Smooth muscle cell of the brain vasculature (primary cell): Measurements from ENCODE around the gene CGRRF1.

Experiments used
- DNase-seq: peaks from one replicate; pipeline ENCODE4 v3.0.0-alpha.2; 2012; ENCODE audit warnings: low read depth, low spot score

CGRRF1 gene

DNA sequence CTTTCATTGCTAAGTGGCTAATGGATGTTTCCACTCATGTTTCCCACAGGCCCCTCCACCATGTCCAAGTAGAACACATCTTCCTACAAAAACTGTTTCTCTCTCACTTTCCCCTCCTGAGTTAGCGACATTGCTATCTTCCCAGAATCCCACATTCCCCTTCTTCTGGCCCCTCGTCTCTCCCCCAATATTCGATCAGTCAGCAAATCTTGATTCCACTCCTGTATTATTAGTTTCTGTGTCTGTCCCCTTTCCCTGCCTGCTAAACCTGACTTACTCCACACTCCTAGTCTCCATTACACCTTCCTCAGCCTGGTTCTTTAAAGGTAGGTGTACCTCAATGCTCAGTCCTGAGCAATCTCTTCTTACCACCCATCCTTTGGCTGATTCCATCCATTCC, 37.9 kb downstream of the CGRRF1 start:
- no peak for DNase-seq

- no peak for DNase-seq
Observed at GRCh38 chr14:54548491-54548890, 38.8 kb downstream of the CGRRF1 start.

GRCh38 chr14:54549862-54550261, 40.2 kb downstream of the CGRRF1 start:
- DNase-seq = no peak

- no peak for DNase-seq
Observed at GRCh38 chr14:54550514-54550913, 40.8 kb downstream of the CGRRF1 start.

GRCh38 chr14:54554401-54554800, 44.7 kb downstream of the CGRRF1 start:
- DNase-seq = no peak

DNA sequence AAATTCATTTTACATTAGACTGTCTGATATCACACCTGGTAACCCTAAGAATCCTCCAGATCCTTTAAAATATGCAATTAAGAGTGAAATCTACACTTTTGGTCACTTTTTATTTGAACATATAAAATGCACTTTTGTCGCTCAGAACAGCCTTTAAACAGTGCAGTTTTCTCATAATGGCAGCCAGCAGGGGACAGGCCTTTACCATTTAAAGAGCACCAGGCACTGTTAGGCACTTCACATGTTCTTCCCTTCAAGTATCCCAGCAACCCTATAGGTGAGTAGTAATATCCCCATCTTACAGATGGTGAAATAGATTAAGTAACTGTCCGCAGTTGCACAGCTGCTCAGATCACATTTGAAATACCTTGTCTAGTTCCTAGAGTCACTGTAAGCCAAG, 45.9 kb downstream of the CGRRF1 start:
- DNase-seq = no peak

DNA sequence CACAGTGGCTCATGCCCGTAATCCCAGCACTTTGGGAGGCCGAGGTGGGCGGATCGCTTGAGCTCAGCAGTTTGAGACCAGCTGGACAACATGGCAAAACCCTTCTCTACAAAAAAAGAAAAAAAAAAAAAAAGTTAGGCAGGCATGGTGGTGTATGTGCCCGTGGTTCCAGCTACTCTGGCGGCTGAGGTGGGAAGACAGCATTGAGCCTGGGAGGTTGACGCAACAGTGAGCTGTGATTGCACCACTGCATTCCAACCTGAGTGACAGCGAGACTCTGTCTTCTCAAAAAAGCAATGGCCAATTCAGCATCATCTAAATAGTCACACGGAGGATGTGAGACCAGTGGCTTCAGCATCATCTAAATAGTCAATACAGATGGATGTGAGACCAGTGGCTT, 46.8 kb downstream of the CGRRF1 start:
- no peak for DNase-seq

GRCh38 chr14:54562334-54562733, 52.6 kb downstream of the CGRRF1 start:
- no peak for DNase-seq

- DNase-seq = no peak
Observed at GRCh38 chr14:54564071-54564867, 54.6 kb downstream of the CGRRF1 start.

GRCh38 chr14:54564868-54565784, 55.4 kb downstream of the CGRRF1 start:
- no peak for DNase-seq

DNA sequence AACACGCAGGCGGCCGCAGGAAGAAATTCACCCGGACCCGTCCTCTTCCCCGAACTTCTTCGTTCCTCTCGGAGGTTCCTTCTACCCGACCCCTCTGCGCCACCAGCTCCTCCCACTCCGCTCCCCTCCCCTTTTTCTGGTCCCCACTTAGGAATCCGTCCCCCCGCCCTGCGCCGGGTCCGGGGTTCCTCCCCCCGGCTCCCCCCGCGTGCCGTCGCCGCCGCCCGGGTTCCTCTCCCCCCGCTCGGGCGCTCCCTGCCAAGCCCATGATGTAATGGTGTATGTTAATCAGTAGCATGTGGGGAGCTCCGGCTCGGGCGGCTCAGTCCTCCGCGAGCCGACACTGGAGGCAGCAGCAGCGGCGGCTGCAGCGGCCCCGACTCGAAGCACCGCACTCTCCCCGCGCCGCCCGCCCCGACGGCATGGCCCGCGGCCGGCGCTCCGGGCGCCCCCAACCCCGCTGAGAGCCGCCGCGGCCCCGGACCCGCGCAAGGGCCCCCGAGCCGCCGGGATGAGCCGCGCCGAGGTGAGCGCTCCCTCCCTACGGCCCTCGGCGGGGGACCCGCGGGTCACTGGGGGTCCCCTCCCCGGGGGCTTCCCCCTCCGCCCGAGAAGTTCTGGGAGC, 56.2 kb downstream of the CGRRF1 start:
- no peak for DNase-seq

GRCh38 chr14:54566410-54567223, 56.9 kb downstream of the CGRRF1 start, which contains the start of gene SAMD4A:
Gene SAMD4A, plus strand, starts transcription at chr14:54567128. Its CDS starts 789 bp downstream, at chr14:54567917.
- no peak for DNase-seq

- no peak for DNase-seq
Observed at GRCh38 chr14:54567224-54567638, 57.5 kb downstream of the CGRRF1 start.

- DNase-seq = no peak
Observed at GRCh38 chr14:54567639-54568561, 58.2 kb downstream of the CGRRF1 start.

DNA sequence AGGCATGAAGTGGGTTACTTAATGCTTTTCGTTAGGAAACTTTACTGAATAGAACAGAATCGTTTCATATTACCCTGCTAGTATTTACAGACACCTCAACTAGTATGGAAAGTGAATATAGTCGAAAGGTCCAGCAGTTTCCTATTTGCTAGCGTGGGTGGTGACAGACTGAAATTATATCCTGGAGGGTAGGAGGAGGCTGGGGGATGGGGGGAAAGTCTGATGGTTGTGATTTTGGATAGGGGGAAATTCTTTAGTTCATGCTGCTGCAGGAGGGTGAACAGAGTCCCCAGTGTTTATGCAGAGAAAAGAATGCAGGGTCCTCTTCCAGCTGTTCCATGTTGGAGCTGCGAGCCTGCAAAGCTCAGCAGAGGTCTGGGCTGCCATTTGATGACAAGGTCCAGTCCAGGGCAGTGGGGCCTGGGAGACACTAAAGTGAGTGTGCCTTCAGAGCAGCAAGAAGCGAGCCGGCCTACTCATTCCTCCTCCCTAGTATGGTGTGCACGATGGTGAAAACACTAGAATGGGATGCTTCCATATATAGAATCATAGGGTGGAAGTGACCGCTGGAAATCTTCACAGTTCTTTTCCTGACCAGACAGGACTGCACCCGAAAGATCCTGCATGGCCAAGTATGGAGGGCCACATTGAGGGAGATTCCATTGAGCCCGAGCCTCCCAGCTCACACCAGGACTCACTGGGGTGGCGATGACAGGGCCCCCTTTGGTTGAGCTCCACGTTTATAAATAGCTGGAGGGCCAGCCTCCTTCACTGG, 59.3 kb downstream of the CGRRF1 start:
- no peak for DNase-seq

- no peak for DNase-seq
Observed at GRCh38 chr14:54570047-54570446, 60.3 kb downstream of the CGRRF1 start.

GRCh38 chr14:54570631-54571415, 61.1 kb downstream of the CGRRF1 start:
- no peak for DNase-seq

- DNase-seq = no peak
Observed at GRCh38 chr14:54572316-54572715, 62.6 kb downstream of the CGRRF1 start.

DNA sequence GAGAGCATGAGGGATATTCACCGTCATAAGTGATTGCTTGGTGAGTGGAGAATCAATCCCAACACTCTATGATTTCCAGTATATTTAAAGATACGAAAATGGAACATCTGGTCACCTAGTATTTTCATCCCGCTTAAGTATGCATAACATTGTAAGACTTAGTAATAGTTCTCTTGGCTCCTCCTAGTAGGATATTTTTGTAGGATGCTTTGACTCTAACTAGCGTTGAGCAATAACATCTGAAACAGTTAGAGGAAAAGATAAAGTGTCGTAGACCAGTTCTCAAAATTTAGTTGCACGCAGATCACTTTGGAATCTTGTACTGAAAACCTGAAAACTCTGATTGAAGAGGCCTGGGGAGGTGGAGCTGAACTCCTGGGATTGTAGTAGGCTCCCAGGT, 64.8 kb downstream of the CGRRF1 start:
- no peak for DNase-seq
